Hepatocyte (in vitro differentiated cells): ENCODE measurements around the gene SNCG.

Experiments
- CTCF ChIP-seq: fragments of 200-600 bp; sonication (generic); IDR thresholded peaks from 2 replicates; pipeline ENCODE4 v1.5.1; 2016; ENCODE audit warnings: antibody characterized with exemption, mild to moderate bottlenecking; ENCODE audit not compliant: poor library complexity
- EZH2 ChIP-seq: fragments of 200-600 bp; sonication (generic); IDR thresholded peaks from 2 replicates; pipeline ENCODE4 v1.6.1; 2016; ENCODE audit warnings: antibody characterized with exemption, mild to moderate bottlenecking, borderline replicate concordance

GRCh38 chr10:86961481-86962091 is 3.2 kb downstream of the SNCG start:
- no peak for TF ChIP-seq CTCF
- TF ChIP-seq EZH2: no peak
